ENCODE data around the gene SGSM1. TPM values are rescaled to one million over a fixed set of nuclear protein-coding genes. Genes with fewer than 3 reads are reported as not detected.

The SGSM1 gene
- total RNA-seq, 2 donors from 2014 or later: 6.8 to 11.1 TPM

DNA sequence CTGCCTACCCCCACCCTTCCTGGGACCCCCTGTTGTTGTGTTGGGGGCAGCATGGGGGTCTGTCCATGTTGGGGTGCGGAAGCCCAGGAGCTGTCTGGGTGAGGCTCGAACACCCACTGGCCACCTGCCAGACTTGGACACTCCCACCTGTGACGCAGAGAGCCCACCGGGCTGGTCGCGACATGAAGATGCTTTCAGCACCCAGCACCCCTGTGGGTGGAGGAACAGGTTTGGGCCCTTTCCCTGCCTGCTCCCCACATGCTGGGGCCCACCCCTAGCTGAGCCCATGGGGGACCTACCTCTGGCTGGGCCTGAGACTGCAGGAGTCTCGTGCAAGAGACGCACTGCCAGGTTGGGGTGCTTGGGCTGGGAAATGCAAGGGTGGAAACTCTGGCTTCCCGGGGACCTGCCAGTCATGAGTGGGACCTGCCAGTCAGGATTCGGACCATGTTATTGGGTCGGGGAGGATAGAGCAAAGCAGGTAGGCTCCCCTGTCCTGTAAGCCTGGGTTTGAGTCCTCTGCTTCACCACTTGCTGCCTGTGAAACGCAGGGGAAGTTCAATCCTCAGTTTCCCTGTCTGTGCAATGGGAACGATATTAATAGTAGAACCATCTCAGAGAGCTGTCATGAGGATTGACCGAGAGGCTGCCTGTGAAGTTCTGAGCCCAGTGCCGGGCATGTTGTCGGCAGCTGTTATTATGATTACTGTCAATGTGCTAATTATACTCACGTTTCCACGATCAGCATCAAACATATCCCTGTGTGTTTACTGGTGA, 170.6 kb downstream of the SGSM1 start:
- H3K4me1 ChIP-seq (ENCODE audit: control insufficient read depth in 1 of 2, low read depth in 2 of 2): peaks cover 4 to 21% of the 10 kb centered on the region in 2 donors
- TF ChIP-seq, protein P1, sequence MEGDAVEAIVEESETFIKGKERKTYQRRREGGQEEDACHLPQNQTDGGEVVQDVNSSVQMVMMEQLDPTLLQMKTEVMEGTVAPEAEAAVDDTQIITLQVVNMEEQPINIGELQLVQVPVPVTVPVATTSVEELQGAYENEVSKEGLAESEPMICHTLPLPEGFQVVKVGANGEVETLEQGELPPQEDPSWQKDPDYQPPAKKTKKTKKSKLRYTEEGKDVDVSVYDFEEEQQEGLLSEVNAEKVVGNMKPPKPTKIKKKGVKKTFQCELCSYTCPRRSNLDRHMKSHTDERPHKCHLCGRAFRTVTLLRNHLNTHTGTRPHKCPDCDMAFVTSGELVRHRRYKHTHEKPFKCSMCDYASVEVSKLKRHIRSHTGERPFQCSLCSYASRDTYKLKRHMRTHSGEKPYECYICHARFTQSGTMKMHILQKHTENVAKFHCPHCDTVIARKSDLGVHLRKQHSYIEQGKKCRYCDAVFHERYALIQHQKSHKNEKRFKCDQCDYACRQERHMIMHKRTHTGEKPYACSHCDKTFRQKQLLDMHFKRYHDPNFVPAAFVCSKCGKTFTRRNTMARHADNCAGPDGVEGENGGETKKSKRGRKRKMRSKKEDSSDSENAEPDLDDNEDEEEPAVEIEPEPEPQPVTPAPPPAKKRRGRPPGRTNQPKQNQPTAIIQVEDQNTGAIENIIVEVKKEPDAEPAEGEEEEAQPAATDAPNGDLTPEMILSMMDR (IDR thresholded peaks at IDR 0.05): no peak
- H3K27ac ChIP-seq: peak overlapping the region in 1 of 2 donors; percentile 32
- ATAC-seq (ENCODE audit: insufficient number of reproducible peaks, low FRiP score, low read depth) (no peak), DNase-seq (ENCODE audit: low spot score) (no peak)
- H3K4me3 ChIP-seq: no peak overlapping the region
- H3K9me3 ChIP-seq: no peaks in the 10 kb centered on the region
- no peaks in the 10 kb centered on the region for H3K36me3 ChIP-seq
- H3K27me3 ChIP-seq (replicated peaks; ENCODE audit: insufficient read depth): no peaks in the 10 kb centered on the region

Other genes starting within 250 kb of the SGSM1 start
- 10 to 100 TPM; 13.7 to 18.7 TPM for gene LRRC75B, start 213.1 kb upstream of the SGSM1 start, total RNA-seq
- gene GGT1, start 203.0 kb upstream of the SGSM1 start, total RNA-seq: 1 to 10 TPM; 3.4 to 3.7 TPM
- gene PIWIL3, start 31.5 kb upstream of the SGSM1 start, total RNA-seq: not detected
- not detected for gene LHFPL7, start 140.5 kb downstream of the SGSM1 start, total RNA-seq
- 10 to 100 TPM; 57.8 to 86.8 TPM for gene KIAA1671, start 146.5 kb downstream of the SGSM1 start, total RNA-seq

Measured in thoracic aorta (tissue), 2 donors.